Neural cell (in vitro differentiated cells): ENCODE data around the gene MOCS2. TPM values are rescaled to one million over a fixed set of nuclear protein-coding genes. Genes with fewer than 3 reads are reported as not detected.

Source experiments
- H2AFZ ChIP-seq: fragments of 200-600, 300-800 bp; sonication (generic), shearing (Covaris generic); 2 replicates; pipeline ENCODE4 v1.6.0; 2014; ENCODE audit warnings: low read depth, mild to moderate bottlenecking, antibody characterized with exemption, low read length, moderate library complexity
- H3F3A ChIP-seq: fragments of 200-600 bp; shearing (Covaris generic); 2 replicates; pipeline ENCODE4 v1.6.1; 2016; ENCODE audit warnings: mild to moderate bottlenecking, moderate library complexity, mixed read lengths, antibody characterized with exemption, low read length; ENCODE audit not compliant: insufficient read depth, poor library complexity, severe bottlenecking
- H3K27ac ChIP-seq: fragments of 200-600, 300-800 bp; sonication (generic), shearing (Covaris generic); 2 replicates; pipeline ENCODE4 v1.5.1; 2014; ENCODE audit warnings: mild to moderate bottlenecking, low read length, moderate library complexity
- H3K27me3 ChIP-seq: fragments of 300-800, 200-600 bp; sonication (generic), shearing (Covaris generic); 2 replicates; pipeline ENCODE4 v1.6.0; 2014; ENCODE audit warnings: mild to moderate bottlenecking, low read depth, low read length, moderate library complexity; ENCODE audit not compliant: insufficient read depth
- H3K36me3 ChIP-seq: fragments of 300-800, 200-600 bp; sonication (generic), shearing (Covaris generic); 2 replicates; pipeline ENCODE4 v1.5.1; 2014; ENCODE audit warnings: mild to moderate bottlenecking, antibody characterized with exemption, low read length, moderate library complexity; ENCODE audit not compliant: insufficient read depth
- H3K4me2 ChIP-seq: fragments of 300-800, 200-600 bp; sonication (generic), shearing (Covaris generic); 2 replicates; pipeline ENCODE4 v1.6.0; 2014; ENCODE audit warnings: mild to moderate bottlenecking, low read length
- H3K4me3 ChIP-seq: fragments of 300-800, 200-600 bp; sonication (generic), shearing (Covaris generic); 2 replicates; pipeline ENCODE4 v1.5.1; 2014; ENCODE audit warnings: mild to moderate bottlenecking, low read length, moderate library complexity
- H3K79me2 ChIP-seq: fragments of 200-600 bp; shearing (Covaris generic); replicated peaks from 2 replicates; pipeline ENCODE4 v1.6.0; 2014; ENCODE audit warnings: mild to moderate bottlenecking, low read length, moderate library complexity; ENCODE audit not compliant: insufficient read depth
- H3K9ac ChIP-seq: fragments of 300-800, 200-600 bp; sonication (generic), shearing (Covaris generic); 2 replicates; pipeline ENCODE4 v1.6.1; 2016; ENCODE audit warnings: mild to moderate bottlenecking, low read length, mixed read lengths
- H3K9me2 ChIP-seq: fragments of 200-600 bp; shearing (Covaris generic); 2 replicates; pipeline ENCODE4 v1.6.1; 2016; ENCODE audit warnings: mild to moderate bottlenecking, low read length, mixed read lengths; ENCODE audit not compliant: insufficient read depth
- H3K9me3 ChIP-seq: fragments of 200-600, 300-800 bp; sonication (generic), shearing (Covaris generic); 2 replicates; pipeline ENCODE4 v1.6.1; 2016; ENCODE audit warnings: mild to moderate bottlenecking, mixed run types, low read length, moderate library complexity, mixed read lengths
- H4K20me1 ChIP-seq: fragments of 200-600 bp; shearing (Covaris generic); 2 replicates; pipeline ENCODE4 v1.6.1; 2016; ENCODE audit warnings: mild to moderate bottlenecking, mixed run types; ENCODE audit not compliant: insufficient read depth
- CTCF ChIP-seq: fragments of 450-650 bp; IDR thresholded peaks from 2 replicates; pipeline ENCODE4 v1.5.1; 2014; ENCODE audit warnings: antibody characterized with exemption, mild to moderate bottlenecking, moderate library complexity; ENCODE audit not compliant: poor library complexity, severe bottlenecking
- EP300 ChIP-seq: fragments of 450-650 bp; conservative IDR thresholded peaks from 2 replicates; pipeline ENCODE4 v1.6.1; 2014; ENCODE audit warnings: antibody characterized with exemption, mild to moderate bottlenecking, moderate library complexity; ENCODE audit not compliant: poor library complexity, severe bottlenecking
- EZH2 ChIP-seq: fragments of 200-600, 300-800 bp; shearing (Covaris generic), sonication (generic); IDR thresholded peaks from 2 replicates; pipeline ENCODE4 v1.6.1; 2014; ENCODE audit warnings: antibody characterized with exemption, low read length, borderline replicate concordance, mild to moderate bottlenecking; ENCODE audit not compliant: insufficient read depth, poor library complexity, severe bottlenecking
- MXI1 ChIP-seq: fragments of 450-650 bp; conservative IDR thresholded peaks from 2 replicates; pipeline ENCODE4 v1.6.1; 2014; ENCODE audit warnings: antibody characterized with exemption, mild to moderate bottlenecking; ENCODE audit not compliant: poor library complexity, severe bottlenecking
- POLR2AphosphoS5 ChIP-seq: IDR thresholded peaks from 2 replicates; pipeline ENCODE4 v1.6.1; 2012
- RAD21 ChIP-seq: fragments of 450-650 bp; conservative IDR thresholded peaks from 2 replicates; pipeline ENCODE4 v1.6.1; 2014; ENCODE audit warnings: antibody characterized with exemption, mild to moderate bottlenecking, moderate library complexity
- REST ChIP-seq: IDR thresholded peaks from 2 replicates; pipeline ENCODE4 v1.6.1; 2012; ENCODE audit warnings: borderline replicate concordance
- SMC3 ChIP-seq: fragments of 450-650 bp; conservative IDR thresholded peaks from 2 replicates; pipeline ENCODE4 v1.6.1; 2014; ENCODE audit warnings: antibody characterized with exemption, mild to moderate bottlenecking, moderate library complexity; ENCODE audit not compliant: poor library complexity
- TAF1 ChIP-seq: IDR thresholded peaks from 2 replicates; pipeline ENCODE4 v1.6.1; 2012; ENCODE audit warnings: low read depth
- polyA plus RNA-seq: library from polyadenylated mRNA; depleted of rRNA; stranded (reverse); fragments of >200 nt; gene quantifications from 2 replicates; pipeline ENCODE4 v1.2.3, GENCODE V29; 2014

Gene MOCS2
- polyA plus RNA-seq, 1 donor from 2014 or later: 71.0 TPM

- H3K9me2 ChIP-seq: no peaks in the 10 kb centered on the region
- H3K36me3 ChIP-seq: no peaks in the 10 kb centered on the region
- H3K27me3 ChIP-seq: no peaks in the 10 kb centered on the region
- no peak overlapping the region for H3K4me3 ChIP-seq
- no peaks in the 10 kb centered on the region for H3K9me3 ChIP-seq
- H3F3A ChIP-seq: no peaks in the 10 kb centered on the region
- H4K20me1 ChIP-seq: no peaks in the 10 kb centered on the region
- H2AFZ ChIP-seq: no peak overlapping the region
- no peak for TF ChIP-seq TAF1
- TF ChIP-seq RAD21: no peak
- TF ChIP-seq MXI1: no peak
- TF ChIP-seq SMC3: no peak
- TF ChIP-seq EP300: no peak
- no peak for TF ChIP-seq EZH2
- no peak for TF ChIP-seq REST
- TF ChIP-seq POLR2AphosphoS5: no peak
- TF ChIP-seq CTCF: no peak
- no peak overlapping the region for H3K27ac ChIP-seq
- no peak overlapping the region for H3K9ac ChIP-seq
- no peak overlapping the region for H3K4me2 ChIP-seq
- no peaks in the 10 kb centered on the region for H3K79me2 ChIP-seq
Measured at GRCh38 chr5:53071298-53071697, 38.3 kb downstream of the MOCS2 start.

DNA sequence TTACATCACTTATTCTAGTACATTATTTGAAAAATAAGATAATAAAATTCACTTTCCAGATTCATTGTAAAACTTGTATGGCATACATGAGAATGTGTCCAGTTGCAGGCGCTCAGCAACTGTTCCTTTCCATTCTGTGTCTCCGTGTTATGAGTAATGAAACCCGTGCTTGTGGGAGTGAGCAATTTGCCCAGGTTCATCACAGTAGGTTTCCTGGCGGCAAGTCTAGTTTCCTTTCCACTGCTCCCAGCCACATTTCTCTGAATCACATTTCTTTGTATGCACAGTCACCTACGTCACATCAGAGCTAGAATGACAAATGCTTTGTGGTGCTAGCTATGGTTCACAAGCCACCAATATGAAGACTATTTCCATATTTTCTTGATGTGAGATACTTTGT is 39.9 kb downstream of the MOCS2 start:
- Histone ChIP-seq H4K20me1 (no peaks in the 10 kb centered on the region), H3K36me3 (no peaks in the 10 kb centered on the region), H3K9me3 (no peaks in the 10 kb centered on the region), H2AFZ (no peak overlapping the region), H3K4me2 (no peak overlapping the region), H3F3A (no peaks in the 10 kb centered on the region), H3K27me3 (no peaks in the 10 kb centered on the region), H3K79me2 (no peaks in the 10 kb centered on the region), H3K9me2 (no peaks in the 10 kb centered on the region), H3K27ac (no peak overlapping the region), H3K9ac (no peak overlapping the region), H3K4me3 (no peak overlapping the region)
- TF ChIP-seq MXI1 (no peak), POLR2AphosphoS5 (no peak), CTCF (no peak), SMC3 (no peak), TAF1 (no peak), EZH2 (no peak), EP300 (no peak), RAD21 (no peak), REST (no peak)
